GM19238 (cell line): ENCODE results near the gene KLF4.

ENCODE experiments used
- DNase-seq: peaks from one replicate; pipeline ENCODE4 v3.0.0; 2011; ENCODE audit warnings: low spot score; ENCODE audit not compliant: insufficient read length

KLF4 gene

DNA sequence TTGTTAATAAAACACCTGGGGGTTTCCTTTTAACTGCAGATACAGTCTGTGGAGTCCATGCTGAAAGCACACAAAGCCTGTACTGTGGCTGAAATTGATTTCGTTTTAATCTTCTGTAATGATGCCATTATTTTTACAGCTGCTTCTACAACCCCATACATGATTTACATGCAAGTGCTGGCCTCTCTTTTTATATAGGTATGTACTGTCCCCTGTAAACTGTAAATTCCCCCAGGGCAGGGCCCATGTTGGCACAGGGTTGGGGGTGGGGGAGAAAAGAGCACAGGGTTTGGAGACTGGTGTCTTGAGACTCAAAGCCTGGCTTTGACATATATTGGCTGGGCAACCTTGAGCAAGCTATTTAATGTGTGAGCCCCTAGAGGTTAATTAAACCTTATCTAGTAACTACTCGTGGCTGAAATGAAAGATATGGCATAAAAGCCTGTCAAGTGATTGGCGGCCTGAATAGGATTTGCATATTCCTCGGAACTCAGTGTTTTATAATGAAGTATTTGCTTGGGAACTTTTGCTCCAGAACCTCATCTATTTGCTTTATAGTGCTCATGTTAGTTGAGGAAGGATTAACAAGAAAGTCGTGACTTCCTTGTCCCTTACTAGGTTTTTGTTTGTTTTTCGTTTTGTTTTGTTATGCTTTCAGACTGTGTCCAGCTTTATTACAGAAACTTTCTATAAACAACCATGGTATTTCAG lies 34.0 kb downstream of the KLF4 start:
- DNase-seq: no peak

DNA sequence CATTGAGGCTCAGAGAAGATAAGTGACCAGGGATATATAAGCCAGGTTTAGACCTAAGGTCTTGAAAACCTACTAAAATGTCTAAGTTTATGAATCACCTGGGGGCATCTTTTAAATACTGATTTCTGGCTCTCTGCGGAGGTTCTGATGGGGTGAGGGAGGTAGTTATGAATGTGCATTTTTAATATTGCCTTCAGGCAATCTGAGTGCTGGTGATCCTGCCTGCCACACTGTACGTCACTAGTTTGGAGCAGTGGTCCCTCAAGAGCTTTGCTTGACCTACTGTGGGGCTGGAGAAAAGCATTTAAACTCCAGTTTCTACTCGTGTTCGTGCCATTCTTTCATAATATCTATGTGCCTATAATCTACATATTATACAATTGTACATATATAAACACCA lies 36.1 kb downstream of the KLF4 start:
- no peak for DNase-seq

DNA sequence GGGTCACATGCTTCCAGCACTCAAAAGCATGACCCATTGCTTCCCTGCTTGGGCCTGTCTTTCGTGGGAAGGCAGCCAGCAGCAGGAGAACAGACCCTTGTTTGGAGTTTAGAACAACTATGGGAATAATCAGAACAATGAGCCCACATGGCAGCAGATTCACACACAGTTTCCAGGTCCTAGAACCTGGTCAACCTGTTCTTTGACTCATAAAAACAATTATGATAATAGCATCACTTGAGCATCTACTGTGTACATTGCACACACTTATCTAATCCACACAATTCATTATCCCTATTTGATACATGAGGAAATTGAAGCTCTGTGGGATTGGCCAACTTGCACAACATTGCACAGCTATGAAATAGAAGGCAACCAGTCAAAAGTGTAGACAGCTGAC lies 41.7 kb downstream of the KLF4 start:
- DNase-seq: no peak

DNA sequence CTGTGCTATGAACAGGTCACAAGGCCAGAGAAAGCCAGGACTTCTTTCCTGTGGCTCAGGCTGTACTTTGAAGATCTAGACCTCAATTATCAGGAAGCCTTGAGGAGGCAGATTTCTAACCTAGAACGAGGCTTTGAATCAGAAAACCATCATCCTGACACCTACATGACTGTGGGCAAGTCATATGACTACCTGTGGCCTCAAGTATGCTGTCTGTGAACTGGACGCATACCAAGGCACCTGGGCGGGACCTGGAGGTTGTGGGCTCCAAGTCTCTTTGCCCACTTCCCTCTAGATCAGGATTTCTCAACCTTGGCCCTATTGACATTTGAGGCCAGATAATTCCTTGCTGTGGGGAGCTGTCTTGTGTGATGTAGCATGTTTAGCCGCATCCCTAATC lies 42.5 kb downstream of the KLF4 start:
- no peak for DNase-seq

DNA sequence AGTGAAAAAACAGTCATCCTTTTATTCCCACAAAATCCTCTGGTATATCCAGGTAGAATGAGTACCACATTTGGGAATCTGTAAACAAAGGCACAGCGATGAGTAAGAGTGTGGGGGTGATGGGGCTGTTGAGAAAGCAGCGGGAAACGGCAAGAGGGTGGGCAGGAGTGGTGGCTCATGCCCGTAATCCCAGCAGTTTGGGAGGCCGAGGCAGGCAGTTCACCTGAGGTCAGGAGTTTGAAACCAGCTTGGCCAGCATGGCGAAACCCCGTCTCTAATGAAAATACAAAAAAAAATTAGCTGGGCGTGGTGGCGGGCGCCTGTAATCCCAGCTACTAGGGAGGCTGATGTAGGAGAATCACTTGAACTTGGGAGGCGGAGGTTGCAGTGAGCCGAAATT lies 43.1 kb downstream of the KLF4 start:
- no peak for DNase-seq

DNA sequence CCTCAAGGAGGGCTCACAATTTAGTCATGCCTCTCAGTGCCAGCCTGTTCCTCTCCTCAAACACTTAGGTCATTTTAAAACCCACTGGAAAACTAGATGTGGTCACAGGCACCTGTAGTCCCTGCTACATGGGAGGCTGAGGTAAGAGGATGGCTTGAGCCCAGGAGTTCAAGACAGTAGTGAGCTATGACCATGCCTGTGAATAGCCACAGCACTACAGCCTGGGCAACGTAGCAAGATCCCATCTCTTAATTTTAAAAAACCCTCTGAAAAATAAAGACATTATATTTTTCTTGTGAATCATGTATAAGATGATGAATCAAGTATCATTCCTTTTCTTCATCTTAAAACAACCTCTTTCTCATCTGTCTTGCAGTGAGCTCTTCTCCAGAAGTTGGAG lies 45.8 kb downstream of the KLF4 start:
- no peak for DNase-seq

DNA sequence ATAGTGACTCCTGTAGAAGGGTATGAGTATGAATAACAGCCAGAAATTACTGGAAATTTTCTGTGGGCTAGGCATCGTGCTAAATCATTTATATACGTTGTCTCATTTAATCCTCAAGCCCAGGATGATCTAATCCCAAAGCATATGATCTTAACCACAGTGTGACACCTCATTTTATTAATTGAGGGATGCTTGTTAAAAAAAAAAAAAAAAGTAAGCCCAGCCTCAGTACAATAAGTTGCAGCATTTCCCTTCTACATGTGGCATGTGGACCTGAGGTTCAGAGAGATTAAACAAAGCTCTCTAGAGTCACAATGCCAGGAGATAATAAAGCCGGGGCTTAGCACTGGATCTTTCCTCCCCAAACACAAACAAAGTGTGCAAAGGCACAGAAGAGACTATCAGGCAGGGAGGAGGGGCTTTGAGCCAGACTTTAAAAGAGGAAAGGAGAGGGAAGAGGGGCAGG lies 49.5 kb downstream of the KLF4 start:
- no peak for DNase-seq

DNA sequence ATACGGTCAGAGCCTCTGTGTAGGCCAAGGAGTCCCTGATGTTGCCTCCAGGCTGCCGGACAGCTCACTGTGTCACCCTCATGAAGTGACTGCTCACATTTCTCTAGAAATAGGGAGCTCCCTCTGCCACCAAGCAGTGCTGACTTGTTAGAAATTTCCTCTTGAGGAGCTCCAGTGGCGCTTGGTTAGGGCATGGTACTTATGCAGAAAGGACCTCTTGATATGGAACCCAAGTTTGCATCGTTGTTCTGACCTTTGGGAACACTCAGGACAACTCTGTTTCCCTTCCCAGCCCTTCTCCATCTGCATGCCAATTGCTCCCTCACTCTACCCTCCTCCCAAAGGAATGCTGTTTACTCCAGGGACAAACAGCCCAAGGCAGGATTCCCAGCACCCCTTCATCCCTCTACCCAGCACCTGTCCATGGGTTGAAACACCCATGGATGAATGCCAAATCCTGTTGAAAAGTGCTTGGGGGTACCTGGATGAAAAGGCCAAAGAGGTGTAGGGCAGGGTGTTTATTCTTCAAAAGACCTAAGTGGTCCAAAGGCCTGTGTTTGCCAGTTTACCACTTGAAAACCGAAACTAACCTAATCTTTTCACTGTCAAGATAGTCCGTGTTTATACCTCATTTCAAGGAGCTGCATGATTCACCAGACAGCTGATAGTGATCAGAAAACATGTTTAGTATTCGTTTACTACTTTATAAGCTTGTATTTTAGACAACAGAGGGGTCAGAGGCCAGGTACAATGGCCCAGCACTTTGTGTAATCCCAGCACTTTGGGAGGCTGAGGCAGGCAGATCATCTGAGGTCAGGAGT lies 51.1 kb downstream of the KLF4 start:
- DNase-seq: no peak

DNA sequence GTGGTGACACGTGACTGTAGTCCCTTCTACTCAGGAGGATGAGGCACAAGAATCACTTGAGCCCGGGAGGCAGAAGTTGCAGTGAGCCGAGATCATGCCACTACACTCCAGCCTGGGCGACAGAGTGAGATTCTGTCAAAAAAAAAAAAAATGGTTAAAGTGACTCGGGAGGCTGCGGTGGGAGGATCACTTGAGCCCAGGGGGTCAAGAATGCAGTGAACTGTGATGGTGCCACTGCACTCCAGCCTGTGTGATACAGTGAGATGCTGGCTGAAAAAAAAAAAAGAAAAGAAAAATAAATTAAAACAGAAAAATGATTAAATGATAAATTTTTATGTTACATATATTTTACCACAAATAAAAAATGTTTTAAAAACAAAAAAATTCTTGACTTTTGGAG lies 51.9 kb downstream of the KLF4 start:
- no peak for DNase-seq

DNA sequence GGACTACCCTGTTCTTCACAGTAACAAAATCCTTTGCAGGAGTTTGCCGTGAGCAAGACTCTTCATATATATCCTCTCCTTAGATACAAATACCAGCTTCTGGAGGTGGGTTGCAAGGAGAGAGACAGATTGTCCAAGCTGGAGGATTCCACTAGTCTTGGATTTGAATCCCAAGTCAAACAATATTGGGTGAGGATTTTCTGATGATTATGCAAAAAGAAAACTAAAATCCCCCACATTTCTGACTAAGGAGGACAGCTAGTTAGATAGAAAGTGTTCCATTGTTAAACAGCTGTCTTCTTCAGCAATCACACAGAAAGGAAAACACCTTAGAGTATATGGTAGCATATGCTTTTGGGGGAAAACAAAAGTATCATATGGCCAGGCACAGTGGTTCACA lies 54.2 kb downstream of the KLF4 start:
- no peak for DNase-seq
